ENCODE measurements around the gene IL17RA.

IL17RA gene

GRCh38 chr22:17064498-17065100, 20.2 kb upstream of the IL17RA start:
- no peaks in the 10 kb centered on the region for H3K36me3 Mint-ChIP-seq
- no peak overlapping the region for H3K27ac Mint-ChIP-seq
- H3K4me3 Mint-ChIP-seq: no peak overlapping the region
- H3K4me1 Mint-ChIP-seq: no peaks in the 10 kb centered on the region
- no peak for DNase-seq
- H3K9me3 Mint-ChIP-seq: no peaks in the 10 kb centered on the region
- ATAC-seq (replicated peaks): no peak
- H3K27me3 Mint-ChIP-seq: peaks cover 6 to 13% of the 10 kb centered on the region in 2 donors

- Mint-ChIP-seq H3K36me3 (no peaks in the 10 kb centered on the region), H3K4me1 (no peaks in the 10 kb centered on the region), H3K9me3 (no peaks in the 10 kb centered on the region), H3K27ac (no peak overlapping the region), H3K4me3 (no peak overlapping the region), H3K27me3 (peaks cover 6 to 13% of the 10 kb centered on the region in 2 donors)
- no peak for DNase-seq
- no peak for ATAC-seq (replicated peaks)
These were observed 19.4 kb upstream of the IL17RA start for GRCh38 chr22:17065433-17065832.

- Mint-ChIP-seq H3K36me3 (no peaks in the 10 kb centered on the region), H3K27me3 (peaks cover 0 to 6% of the 10 kb centered on the region in 2 donors), H3K27ac (no peak overlapping the region), H3K9me3 (no peaks in the 10 kb centered on the region), H3K4me3 (no peak overlapping the region), H3K4me1 (peaks cover 7 to 14% of the 10 kb centered on the region in 2 donors)
- ATAC-seq (replicated peaks): no peak
- DNase-seq: no peak
These were observed 11.9 kb upstream of the IL17RA start for GRCh38 chr22:17072877-17073276.

GRCh38 chr22:17074648-17075002, 10.2 kb upstream of the IL17RA start:
- Mint-ChIP-seq H3K4me3 (no peak overlapping the region), H3K27ac (no peak overlapping the region), H3K4me1 (peaks cover 7 to 14% of the 10 kb centered on the region in 2 donors), H3K27me3 (peaks cover 0 to 6% of the 10 kb centered on the region in 2 donors), H3K9me3 (no peaks in the 10 kb centered on the region), H3K36me3 (no peaks in the 10 kb centered on the region)
- DNase-seq (no peak), ATAC-seq (replicated peaks) (no peak)

- Mint-ChIP-seq H3K4me1 (peaks cover 7 to 14% of the 10 kb centered on the region in 2 donors), H3K9me3 (no peaks in the 10 kb centered on the region), H3K27ac (no peak overlapping the region), H3K27me3 (peaks cover 0 to 6% of the 10 kb centered on the region in 2 donors), H3K4me3 (no peak overlapping the region), H3K36me3 (no peaks in the 10 kb centered on the region)
- ATAC-seq (replicated peaks): no peak
- no peak for DNase-seq
These were observed 7.5 kb upstream of the IL17RA start for GRCh38 chr22:17077255-17077654.

GRCh38 chr22:17079572-17079971, 5.2 kb upstream of the IL17RA start:
- no peaks in the 10 kb centered on the region for H3K36me3 Mint-ChIP-seq

GRCh38 chr22:17083255-17083654, 1.5 kb upstream of the IL17RA start:
- Mint-ChIP-seq H3K36me3 (peaks cover 0 to 4% of the 10 kb centered on the region in 2 donors), H3K9me3 (no peaks in the 10 kb centered on the region), H3K4me1 (peaks cover 30 to 40% of the 10 kb centered on the region in 2 donors), H3K4me3 (peak overlapping the region; percentile 91 to 97), H3K27me3 (no peaks in the 10 kb centered on the region), H3K27ac (peak overlapping the region; percentile 94)
- ATAC-seq (replicated peaks) (no peak), DNase-seq (no peak)

More at GRCh38 chr22:17079572-17079971, 5.2 kb upstream of the IL17RA start:
- Mint-ChIP-seq H3K4me3 (no peak overlapping the region), H3K27ac (no peak overlapping the region), H3K9me3 (no peaks in the 10 kb centered on the region), H3K27me3 (no peaks in the 10 kb centered on the region), H3K4me1 (peaks cover 14 to 25% of the 10 kb centered on the region in 2 donors)
- no peak for DNase-seq
- ATAC-seq (replicated peaks): no peak

GRCh38 chr22:17083811-17084441, 874 bp upstream of the IL17RA start:
- H3K27ac Mint-ChIP-seq: peak overlapping the region; percentile 94

GRCh38 chr22:17085277-17086181, 729 bp downstream of the IL17RA start:
- peak overlapping the region; percentile 94 for H3K27ac Mint-ChIP-seq
- H3K27me3 Mint-ChIP-seq: no peaks in the 10 kb centered on the region
- DNase-seq: no peak
- H3K9me3 Mint-ChIP-seq: no peaks in the 10 kb centered on the region
- H3K4me3 Mint-ChIP-seq: peak overlapping the region; percentile 91 to 97
- peaks cover 0 to 4% of the 10 kb centered on the region in 2 donors for H3K36me3 Mint-ChIP-seq
- peak; percentile 21 to 41 for ATAC-seq (replicated peaks)
- peaks cover 30 to 40% of the 10 kb centered on the region in 2 donors for H3K4me1 Mint-ChIP-seq

More at GRCh38 chr22:17083811-17084441, 874 bp upstream of the IL17RA start:
- ATAC-seq (replicated peaks) (no peak), DNase-seq (no peak)
- H3K4me1 Mint-ChIP-seq: peaks cover 30 to 40% of the 10 kb centered on the region in 2 donors
- H3K9me3 Mint-ChIP-seq: no peaks in the 10 kb centered on the region
- peak overlapping the region; percentile 91 to 97 for H3K4me3 Mint-ChIP-seq
- peaks cover 0 to 4% of the 10 kb centered on the region in 2 donors for H3K36me3 Mint-ChIP-seq
- no peaks in the 10 kb centered on the region for H3K27me3 Mint-ChIP-seq

GRCh38 chr22:17086296-17086695, 1.5 kb downstream of the IL17RA start:
- peak overlapping the region; percentile 59 for H3K27ac Mint-ChIP-seq
- peak overlapping the region; percentile 91 to 97 for H3K4me3 Mint-ChIP-seq
- no peaks in the 10 kb centered on the region for H3K27me3 Mint-ChIP-seq
- DNase-seq (no peak), ATAC-seq (replicated peaks) (no peak)
- H3K4me1 Mint-ChIP-seq: peaks cover 33 to 40% of the 10 kb centered on the region in 2 donors
- no peaks in the 10 kb centered on the region for H3K9me3 Mint-ChIP-seq
- H3K36me3 Mint-ChIP-seq: peaks cover 0 to 4% of the 10 kb centered on the region in 2 donors

GRCh38 chr22:17086788-17087497, 2.1 kb downstream of the IL17RA start:
- Mint-ChIP-seq H3K27me3 (no peaks in the 10 kb centered on the region), H3K4me3 (peak overlapping the region; percentile 56 to 97), H3K9me3 (no peaks in the 10 kb centered on the region), H3K4me1 (peaks cover 33 to 40% of the 10 kb centered on the region in 2 donors), H3K36me3 (peaks cover 0 to 4% of the 10 kb centered on the region in 2 donors), H3K27ac (peak overlapping the region; percentile 80)
- ATAC-seq (replicated peaks) (no peak), DNase-seq (no peak)

- peak overlapping the region; percentile 75 for H3K27ac Mint-ChIP-seq
- DNase-seq: no peak
- H3K9me3 Mint-ChIP-seq: no peaks in the 10 kb centered on the region
- H3K4me3 Mint-ChIP-seq: peak overlapping the region in 1 of 2 donors; percentile 31
- peaks cover 0 to 4% of the 10 kb centered on the region in 2 donors for H3K36me3 Mint-ChIP-seq
- no peaks in the 10 kb centered on the region for H3K27me3 Mint-ChIP-seq
- ATAC-seq (replicated peaks): peak; percentile 12 to 30
- peaks cover 33 to 40% of the 10 kb centered on the region in 2 donors for H3K4me1 Mint-ChIP-seq
These were observed 2.8 kb downstream of the IL17RA start for GRCh38 chr22:17087498-17088131.

- no peaks in the 10 kb centered on the region for H3K9me3 Mint-ChIP-seq
- ATAC-seq (replicated peaks) (no peak), DNase-seq (no peak)
- H3K36me3 Mint-ChIP-seq: no peaks in the 10 kb centered on the region
- no peaks in the 10 kb centered on the region for H3K27me3 Mint-ChIP-seq
- no peak overlapping the region for H3K4me3 Mint-ChIP-seq
- peaks cover 26 to 27% of the 10 kb centered on the region in 2 donors for H3K4me1 Mint-ChIP-seq
- H3K27ac Mint-ChIP-seq: no peak overlapping the region
These were observed 5.8 kb downstream of the IL17RA start for GRCh38 chr22:17090550-17090949.

Data from stimulated activated naive B cell treated with anti-CD40 and anti-IgM and Interleukin-4, amounts not matched to agents 10 μg/mL and 1 μg/mL and 100 μg/mL, for 72 hours (primary cell).